SK-N-SH treated with all-trans-retinoic acid at 6 μM for 48 hours (cell line): ENCODE measurements around the gene SLC35B1.
"Not testable (repeated sequence)": the region's sequence is repeated elsewhere in the genome, so short reads cannot be mapped to it uniquely, and the experiment has no call there.

Experiments
- ATAC-seq: fragments of 200-7000 bp; cut with Tn5 transposase; 3 replicates; pipeline ENCODE4 v1.9.1; 2020; ENCODE audit warnings: mild to moderate bottlenecking, moderate library complexity
- ARNTL ChIP-seq: fragments of 450-650 bp; formaldehyde crosslinking; IDR thresholded peaks from 2 replicates; pipeline ENCODE4 v1.5.0; 2020; ENCODE audit warnings: low read depth, mild to moderate bottlenecking, moderate library complexity, borderline replicate concordance
- BACH2 ChIP-seq: fragments of 250-450 bp; sonication (Bioruptor Pico); IDR thresholded peaks from 2 replicates; pipeline ENCODE4 v1.9.0; 2021; ENCODE audit warnings: mild to moderate bottlenecking, borderline replicate concordance
- CSDC2 ChIP-seq: fragments of 250-450 bp; sonication (Bioruptor Pico); IDR thresholded peaks from 2 replicates; pipeline ENCODE4 v1.5.0; 2020; ENCODE audit warnings: mild to moderate bottlenecking, moderate library complexity
- ESRRG ChIP-seq: fragments of 250-450 bp; sonication (Bioruptor Pico); IDR thresholded peaks from 2 replicates; pipeline ENCODE4 v1.6.1; 2021; ENCODE audit warnings: mild to moderate bottlenecking
- GLIS3 ChIP-seq: fragments of 250-450 bp; sonication (Bioruptor Pico); IDR thresholded peaks from 2 replicates; pipeline ENCODE4 v1.5.0; 2020; ENCODE audit warnings: mild to moderate bottlenecking, moderate library complexity
- ISL1 ChIP-seq: fragments of 250-450 bp; sonication (Bioruptor Pico); IDR thresholded peaks from 2 replicates; pipeline ENCODE4 v2.1.2; 2022; ENCODE audit warnings: mild to moderate bottlenecking, moderate library complexity
- OSR1 ChIP-seq: fragments of 250-450 bp; sonication (Bioruptor Pico); IDR thresholded peaks from 2 replicates; pipeline ENCODE4 v1.8.0; 2022; ENCODE audit warnings: moderate library complexity, mild to moderate bottlenecking, inconsistent platforms
- SNAI2 ChIP-seq: fragments of 250-450 bp; sonication (Bioruptor Pico); IDR thresholded peaks from 2 replicates; pipeline ENCODE4 v1.5.0; 2020; ENCODE audit warnings: mild to moderate bottlenecking, moderate library complexity
- TCF4 ChIP-seq: fragments of 250-450 bp; sonication (Bioruptor Pico); IDR thresholded peaks from 2 replicates; pipeline ENCODE4 v1.8.0; 2021; ENCODE audit warnings: mild to moderate bottlenecking, moderate library complexity, borderline replicate concordance
- TOX ChIP-seq: fragments of 250-450 bp; sonication (Bioruptor Pico); IDR thresholded peaks from 2 replicates; pipeline ENCODE4 v1.8.0; 2021; ENCODE audit warnings: mild to moderate bottlenecking, moderate library complexity, borderline replicate concordance
- ZC3H10 ChIP-seq: fragments of 250-450 bp; sonication (Bioruptor Pico); IDR thresholded peaks from 2 replicates; pipeline ENCODE4 v1.5.1; 2021; ENCODE audit warnings: mild to moderate bottlenecking, moderate library complexity
- ZFP30 ChIP-seq: fragments of 450-650 bp; formaldehyde crosslinking; IDR thresholded peaks from 2 replicates; pipeline ENCODE4 v1.5.0; 2022; ENCODE audit warnings: mild to moderate bottlenecking, moderate library complexity
- ZNF565 ChIP-seq: fragments of 450-650 bp; formaldehyde crosslinking; conservative IDR thresholded peaks from 2 replicates; pipeline ENCODE4 v1.5.0; 2020; ENCODE audit warnings: low read depth, mild to moderate bottlenecking, moderate library complexity
- ZNF70 ChIP-seq: fragments of 450-650 bp; formaldehyde crosslinking; IDR thresholded peaks from 2 replicates; pipeline ENCODE4 v1.5.0; 2020; ENCODE audit warnings: mild to moderate bottlenecking, moderate library complexity
- ZNF8 ChIP-seq: fragments of 450-650 bp; formaldehyde crosslinking; IDR thresholded peaks from 2 replicates; pipeline ENCODE4 v1.5.0; 2020; ENCODE audit warnings: mild to moderate bottlenecking, moderate library complexity
- TF ChIP-seq, protein P1 (sequence below): fragments of 250-450 bp; sonication (Bioruptor Pico); IDR thresholded peaks from 2 replicates; pipeline ENCODE4 v1.8.0; 2020; ENCODE audit warnings: mild to moderate bottlenecking, moderate library complexity, borderline replicate concordance
- TF ChIP-seq, protein P2 (sequence below): fragments of 250-450 bp; sonication (Bioruptor Pico); IDR thresholded peaks from 2 replicates; pipeline ENCODE4 v1.8.0; 2021; ENCODE audit warnings: low read depth, mild to moderate bottlenecking, moderate library complexity, borderline replicate concordance
- TF ChIP-seq, protein P3 (sequence below): fragments of 250-450 bp; sonication (Bioruptor Pico); IDR thresholded peaks from 2 replicates; pipeline ENCODE4 v1.5.1; 2021; ENCODE audit warnings: mild to moderate bottlenecking, moderate library complexity
- TF ChIP-seq, protein P4 (sequence below): fragments of 250-450 bp; sonication (Bioruptor Pico); IDR thresholded peaks from 2 replicates; pipeline ENCODE4 v1.5.1; 2020; ENCODE audit warnings: low read depth, mild to moderate bottlenecking, moderate library complexity
- TF ChIP-seq, protein P5 (sequence below): fragments of 250-450 bp; sonication (Bioruptor Pico); IDR thresholded peaks from 2 replicates; pipeline ENCODE4 v1.5.0; 2020; ENCODE audit warnings: mild to moderate bottlenecking, moderate library complexity

The SLC35B1 gene

DNA sequence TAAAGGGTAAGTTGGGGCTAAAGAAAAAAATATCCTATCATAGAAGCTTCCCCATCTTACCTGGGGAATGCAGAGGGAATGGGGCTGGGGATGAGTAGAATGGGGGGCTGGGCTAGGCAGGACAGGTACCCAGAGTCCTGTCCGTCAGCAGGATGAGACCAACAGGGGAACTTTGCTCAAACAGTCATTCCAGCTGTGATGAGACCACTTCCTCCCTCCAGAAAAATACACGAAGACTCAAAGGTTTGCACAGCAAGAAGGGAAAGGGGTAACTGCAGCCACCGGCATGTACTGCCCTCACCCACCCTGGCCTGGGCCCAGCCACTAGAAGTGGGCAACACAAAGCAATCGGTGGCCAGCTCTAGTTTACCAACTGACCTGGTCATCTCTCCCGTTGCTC is 20.7 kb upstream of the SLC35B1 start:
- no peak for ATAC-seq
- TF ChIP-seq OSR1 (CRISPR knock-in tag) (no peak), TOX (CRISPR knock-in tag) (no peak), ZC3H10 (CRISPR knock-in tag) (no peak), BACH2 (no peak), CSDC2 (CRISPR knock-in tag) (no peak)
- TF ChIP-seq, protein P1, sequence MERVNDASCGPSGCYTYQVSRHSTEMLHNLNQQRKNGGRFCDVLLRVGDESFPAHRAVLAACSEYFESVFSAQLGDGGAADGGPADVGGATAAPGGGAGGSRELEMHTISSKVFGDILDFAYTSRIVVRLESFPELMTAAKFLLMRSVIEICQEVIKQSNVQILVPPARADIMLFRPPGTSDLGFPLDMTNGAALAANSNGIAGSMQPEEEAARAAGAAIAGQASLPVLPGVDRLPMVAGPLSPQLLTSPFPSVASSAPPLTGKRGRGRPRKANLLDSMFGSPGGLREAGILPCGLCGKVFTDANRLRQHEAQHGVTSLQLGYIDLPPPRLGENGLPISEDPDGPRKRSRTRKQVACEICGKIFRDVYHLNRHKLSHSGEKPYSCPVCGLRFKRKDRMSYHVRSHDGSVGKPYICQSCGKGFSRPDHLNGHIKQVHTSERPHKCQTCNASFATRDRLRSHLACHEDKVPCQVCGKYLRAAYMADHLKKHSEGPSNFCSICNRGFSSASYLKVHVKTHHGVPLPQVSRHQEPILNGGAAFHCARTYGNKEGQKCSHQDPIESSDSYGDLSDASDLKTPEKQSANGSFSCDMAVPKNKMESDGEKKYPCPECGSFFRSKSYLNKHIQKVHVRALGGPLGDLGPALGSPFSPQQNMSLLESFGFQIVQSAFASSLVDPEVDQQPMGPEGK (CRISPR knock-in tag): no peak

DNA sequence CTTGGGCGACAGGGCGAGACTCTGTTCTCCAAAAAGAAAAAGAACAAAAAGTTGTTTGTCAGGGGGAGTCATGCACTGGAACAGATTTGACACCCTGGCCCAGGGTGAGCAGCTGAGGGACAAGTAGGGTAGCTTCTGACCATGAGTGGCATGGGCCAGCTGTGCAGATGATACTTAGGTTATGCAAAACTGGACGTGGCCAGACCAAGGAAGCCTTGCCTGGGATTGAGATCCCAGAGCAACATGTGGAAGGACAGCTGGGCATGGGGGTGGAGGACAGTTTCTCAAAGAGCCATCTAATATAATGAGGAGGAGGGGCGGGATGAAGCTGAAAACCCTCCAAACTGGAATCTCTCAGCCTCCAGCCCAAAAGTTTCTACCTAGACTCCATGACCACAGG is 19.6 kb upstream of the SLC35B1 start:
- TF ChIP-seq, protein P2, sequence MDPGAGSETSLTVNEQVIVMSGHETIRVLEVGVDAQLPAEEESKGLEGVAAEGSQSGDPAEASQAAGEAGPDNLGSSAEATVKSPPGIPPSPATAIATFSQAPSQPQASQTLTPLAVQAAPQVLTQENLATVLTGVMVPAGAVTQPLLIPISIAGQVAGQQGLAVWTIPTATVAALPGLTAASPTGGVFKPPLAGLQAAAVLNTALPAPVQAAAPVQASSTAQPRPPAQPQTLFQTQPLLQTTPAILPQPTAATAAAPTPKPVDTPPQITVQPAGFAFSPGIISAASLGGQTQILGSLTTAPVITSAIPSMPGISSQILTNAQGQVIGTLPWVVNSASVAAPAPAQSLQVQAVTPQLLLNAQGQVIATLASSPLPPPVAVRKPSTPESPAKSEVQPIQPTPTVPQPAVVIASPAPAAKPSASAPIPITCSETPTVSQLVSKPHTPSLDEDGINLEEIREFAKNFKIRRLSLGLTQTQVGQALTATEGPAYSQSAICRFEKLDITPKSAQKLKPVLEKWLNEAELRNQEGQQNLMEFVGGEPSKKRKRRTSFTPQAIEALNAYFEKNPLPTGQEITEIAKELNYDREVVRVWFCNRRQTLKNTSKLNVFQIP: no peak
- no peak for TF ChIP-seq BACH2
- TF ChIP-seq TCF4 (CRISPR knock-in tag): no peak
- ATAC-seq: no peak

DNA sequence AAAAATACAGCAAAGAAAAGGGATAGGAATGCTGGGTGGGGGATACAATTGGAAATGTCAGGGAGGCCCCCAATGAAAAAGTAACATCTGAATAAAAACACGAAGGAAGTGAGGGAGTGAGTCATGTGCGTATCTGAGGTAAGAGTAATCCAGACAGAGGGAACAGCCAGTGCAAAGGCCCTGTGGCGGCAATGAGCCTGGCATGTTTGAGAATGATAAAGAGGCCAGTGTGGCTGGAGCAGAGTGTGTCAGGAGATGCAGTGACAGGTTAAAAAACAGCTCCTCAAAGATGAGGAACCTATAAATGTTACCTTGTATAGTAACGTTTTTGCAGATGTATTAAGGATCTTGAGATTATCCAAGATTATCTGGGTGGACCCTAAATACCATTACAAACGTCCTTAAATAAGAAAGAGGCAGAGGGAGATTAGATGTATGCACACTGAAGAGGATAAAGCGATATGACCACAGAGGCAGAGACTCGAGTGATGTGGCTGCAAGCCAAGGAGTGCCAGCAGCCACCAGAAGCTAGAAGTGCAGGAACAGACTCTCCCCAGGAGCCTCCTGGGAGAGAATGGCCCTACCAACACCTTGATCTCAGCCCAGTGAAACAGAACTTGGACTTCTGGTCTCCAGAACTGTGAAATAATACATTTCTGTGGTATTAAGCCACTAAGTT is 17.8 kb upstream of the SLC35B1 start:
- no peak for ATAC-seq
- TF ChIP-seq ESRRG (CRISPR knock-in tag) (no peak), SNAI2 (CRISPR knock-in tag) (no peak), ZFP30 (CRISPR knock-in tag) (no peak), TCF4 (CRISPR knock-in tag) (no peak), CSDC2 (CRISPR knock-in tag) (no peak), ZNF70 (no peak), ZNF565 (CRISPR knock-in tag) (no peak), OSR1 (CRISPR knock-in tag) (no peak), ZNF8 (CRISPR knock-in tag) (no peak), ISL1 (CRISPR knock-in tag) (no peak), BACH2 (no peak), TOX (CRISPR knock-in tag) (no peak), GLIS3 (no peak), ARNTL (CRISPR knock-in tag) (no peak)
- TF ChIP-seq, protein P3, sequence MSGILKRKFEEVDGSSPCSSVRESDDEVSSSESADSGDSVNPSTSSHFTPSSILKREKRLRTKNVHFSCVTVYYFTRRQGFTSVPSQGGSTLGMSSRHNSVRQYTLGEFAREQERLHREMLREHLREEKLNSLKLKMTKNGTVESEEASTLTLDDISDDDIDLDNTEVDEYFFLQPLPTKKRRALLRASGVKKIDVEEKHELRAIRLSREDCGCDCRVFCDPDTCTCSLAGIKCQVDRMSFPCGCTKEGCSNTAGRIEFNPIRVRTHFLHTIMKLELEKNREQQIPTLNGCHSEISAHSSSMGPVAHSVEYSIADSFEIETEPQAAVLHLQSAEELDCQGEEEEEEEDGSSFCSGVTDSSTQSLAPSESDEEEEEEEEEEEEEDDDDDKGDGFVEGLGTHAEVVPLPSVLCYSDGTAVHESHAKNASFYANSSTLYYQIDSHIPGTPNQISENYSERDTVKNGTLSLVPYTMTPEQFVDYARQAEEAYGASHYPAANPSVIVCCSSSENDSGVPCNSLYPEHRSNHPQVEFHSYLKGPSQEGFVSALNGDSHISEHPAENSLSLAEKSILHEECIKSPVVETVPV (CRISPR knock-in tag): no peak
- TF ChIP-seq, protein P4, sequence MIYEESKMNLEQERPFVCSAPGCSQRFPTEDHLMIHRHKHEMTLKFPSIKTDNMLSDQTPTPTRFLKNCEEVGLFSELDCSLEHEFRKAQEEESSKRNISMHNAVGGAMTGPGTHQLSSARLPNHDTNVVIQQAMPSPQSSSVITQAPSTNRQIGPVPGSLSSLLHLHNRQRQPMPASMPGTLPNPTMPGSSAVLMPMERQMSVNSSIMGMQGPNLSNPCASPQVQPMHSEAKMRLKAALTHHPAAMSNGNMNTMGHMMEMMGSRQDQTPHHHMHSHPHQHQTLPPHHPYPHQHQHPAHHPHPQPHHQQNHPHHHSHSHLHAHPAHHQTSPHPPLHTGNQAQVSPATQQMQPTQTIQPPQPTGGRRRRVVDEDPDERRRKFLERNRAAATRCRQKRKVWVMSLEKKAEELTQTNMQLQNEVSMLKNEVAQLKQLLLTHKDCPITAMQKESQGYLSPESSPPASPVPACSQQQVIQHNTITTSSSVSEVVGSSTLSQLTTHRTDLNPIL (CRISPR knock-in tag): no peak
- TF ChIP-seq, protein P1 (CRISPR knock-in tag): no peak
- TF ChIP-seq, protein P5, sequence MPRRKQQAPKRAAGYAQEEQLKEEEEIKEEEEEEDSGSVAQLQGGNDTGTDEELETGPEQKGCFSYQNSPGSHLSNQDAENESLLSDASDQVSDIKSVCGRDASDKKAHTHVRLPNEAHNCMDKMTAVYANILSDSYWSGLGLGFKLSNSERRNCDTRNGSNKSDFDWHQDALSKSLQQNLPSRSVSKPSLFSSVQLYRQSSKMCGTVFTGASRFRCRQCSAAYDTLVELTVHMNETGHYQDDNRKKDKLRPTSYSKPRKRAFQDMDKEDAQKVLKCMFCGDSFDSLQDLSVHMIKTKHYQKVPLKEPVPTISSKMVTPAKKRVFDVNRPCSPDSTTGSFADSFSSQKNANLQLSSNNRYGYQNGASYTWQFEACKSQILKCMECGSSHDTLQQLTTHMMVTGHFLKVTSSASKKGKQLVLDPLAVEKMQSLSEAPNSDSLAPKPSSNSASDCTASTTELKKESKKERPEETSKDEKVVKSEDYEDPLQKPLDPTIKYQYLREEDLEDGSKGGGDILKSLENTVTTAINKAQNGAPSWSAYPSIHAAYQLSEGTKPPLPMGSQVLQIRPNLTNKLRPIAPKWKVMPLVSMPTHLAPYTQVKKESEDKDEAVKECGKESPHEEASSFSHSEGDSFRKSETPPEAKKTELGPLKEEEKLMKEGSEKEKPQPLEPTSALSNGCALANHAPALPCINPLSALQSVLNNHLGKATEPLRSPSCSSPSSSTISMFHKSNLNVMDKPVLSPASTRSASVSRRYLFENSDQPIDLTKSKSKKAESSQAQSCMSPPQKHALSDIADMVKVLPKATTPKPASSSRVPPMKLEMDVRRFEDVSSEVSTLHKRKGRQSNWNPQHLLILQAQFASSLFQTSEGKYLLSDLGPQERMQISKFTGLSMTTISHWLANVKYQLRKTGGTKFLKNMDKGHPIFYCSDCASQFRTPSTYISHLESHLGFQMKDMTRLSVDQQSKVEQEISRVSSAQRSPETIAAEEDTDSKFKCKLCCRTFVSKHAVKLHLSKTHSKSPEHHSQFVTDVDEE (CRISPR knock-in tag): no peak
- TF ChIP-seq, protein P2: no peak

DNA sequence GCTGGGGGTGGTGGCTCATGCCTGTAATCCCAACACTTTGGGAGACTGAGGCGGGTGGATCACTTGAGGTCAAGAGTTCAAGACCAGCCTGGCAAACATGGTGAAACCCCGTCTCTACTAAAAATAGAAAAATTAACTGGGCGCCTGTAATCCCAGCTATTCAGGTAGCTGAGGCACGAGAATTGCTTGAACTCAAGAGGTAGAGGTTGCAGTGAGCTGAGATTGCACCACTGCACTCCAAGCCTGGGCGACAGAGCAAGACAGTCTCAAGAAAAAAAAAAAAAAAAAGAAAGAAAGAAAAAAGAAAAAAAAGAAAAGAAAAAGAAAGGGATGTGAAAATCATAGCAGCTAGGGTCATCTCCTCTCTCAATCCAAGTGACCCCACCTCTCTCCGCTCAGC is 16.8 kb upstream of the SLC35B1 start:
- ATAC-seq: not testable (repeated sequence)
